BJ (cell line): Measurements from ENCODE around the gene LIG1. TPM values are rescaled to one million over a fixed set of nuclear protein-coding genes. Genes with fewer than 3 reads are reported as not detected.
"Not testable (repeated sequence)": the region's sequence is repeated elsewhere in the genome, so short reads cannot be mapped to it uniquely, and the experiment has no call there.

Source experiments
- CTCF ChIA-PET: fragments of 350-600 bp; formaldehyde crosslinking; extraction: SDS; loops from one replicate; lab custom pipeline; 2021; ENCODE audit warnings: antibody characterized with exemption, inconsistent platforms; lab: Yijun Ruan, JAX
- POLR2A ChIA-PET: fragments of 300-600 bp; sonication (Branson Sonifier 250); formaldehyde crosslinking; extraction: SDS; loops from one replicate; lab custom pipeline; 2021; ENCODE audit warnings: antibody characterized with exemption; lab: Charles Lee
- DNase-seq: peaks from one replicate; pipeline ENCODE4 v3.0.0-alpha.2; 2011; ENCODE audit warnings: low read depth
- H3K27me3 ChIP-seq: 2 replicates; pipeline ENCODE4 v1.6.0; 2011; ENCODE audit warnings: low read length; ENCODE audit not compliant: control insufficient read depth, insufficient read depth
- H3K36me3 ChIP-seq: 2 replicates; pipeline ENCODE4 v1.5.1; 2011; ENCODE audit warnings: low read length; ENCODE audit not compliant: control insufficient read depth, insufficient read depth
- H3K4me3 ChIP-seq: 2 replicates; pipeline ENCODE4 v1.5.1; 2011; ENCODE audit warnings: low read depth, mild to moderate bottlenecking, control low read depth, low read length
- CTCF ChIP-seq: IDR thresholded peaks from 2 replicates; pipeline ENCODE4 v1.5.1; 2011; ENCODE audit warnings: low read depth, mild to moderate bottlenecking, control low read depth, inconsistent platforms, low read length, moderate library complexity; ENCODE audit not compliant: insufficient read depth
- polyA plus RNA-seq: library from polyadenylated mRNA; depleted of rRNA; stranded (reverse); fragments of >200 nt; gene quantifications from 2 replicates; pipeline ENCODE4 v1.2.3, GENCODE V29; 2011

The LIG1 gene
- polyA plus RNA-seq, 1 experiment = 19.5 TPM

GRCh38 chr19:48090281-48090802 lies 79.8 kb downstream of the LIG1 start:
- peak; percentile 56 for DNase-seq
- Histone ChIP-seq H3K27me3 (peaks cover 1% of the 10 kb centered on the region), H3K36me3 (no peaks in the 10 kb centered on the region), H3K4me3 (no peak overlapping the region)
- ChIA-PET POLR2A (no interaction called here), CTCF (interaction anchor here (1.2 to 1.5 kb wide), 2 partner anchors 12 to 18 kb away, joined by 7 to 12 read pairs; no protein-coding TSS in a partner anchor)
- no peak for TF ChIP-seq CTCF

GRCh38 chr19:48088991-48089390 lies 81.2 kb downstream of the LIG1 start:
- H3K4me3 ChIP-seq, H3K27me3 ChIP-seq, POLR2A ChIA-PET, H3K36me3 ChIP-seq, CTCF ChIA-PET, DNase-seq: not testable (repeated sequence)

- POLR2A ChIA-PET = no interaction called here
- Histone ChIP-seq H3K36me3 (no peaks in the 10 kb centered on the region), H3K4me3 (no peak overlapping the region), H3K27me3 (peaks cover 1% of the 10 kb centered on the region)
- TF ChIP-seq CTCF = no peak
- CTCF ChIA-PET = interaction anchor here (1.0 to 1.9 kb wide), 4 partner anchors 16 to 120 kb away, joined by 3 to 9 read pairs (median 3); no protein-coding TSS in a partner anchor
- no peak for DNase-seq
Measured at GRCh38 chr19:48085904-48086864, 84.0 kb downstream of the LIG1 start.

- POLR2A ChIA-PET = no interaction called here
Measured at GRCh38 chr19:48085076-48085475, 85.1 kb downstream of the LIG1 start.

GRCh38 chr19:48081106-48081505 lies 89.0 kb downstream of the LIG1 start:
- TF ChIP-seq CTCF = no peak
- Histone ChIP-seq H3K36me3 (no peaks in the 10 kb centered on the region), H3K4me3 (no peak overlapping the region), H3K27me3 (no peaks in the 10 kb centered on the region)
- ChIA-PET POLR2A (no interaction called here), CTCF (no interaction called here)
- DNase-seq = no peak

More at GRCh38 chr19:48085076-48085475, 85.1 kb downstream of the LIG1 start:
- Histone ChIP-seq H3K36me3 (no peaks in the 10 kb centered on the region), H3K27me3 (peaks cover 1% of the 10 kb centered on the region), H3K4me3 (no peak overlapping the region)
- no peak for TF ChIP-seq CTCF
- no peak for DNase-seq
- CTCF ChIA-PET = no interaction called here

GRCh38 chr19:48070177-48070769 lies 99.9 kb downstream of the LIG1 start:
- H3K27me3 ChIP-seq, POLR2A ChIA-PET, H3K4me3 ChIP-seq, DNase-seq, H3K36me3 ChIP-seq, CTCF ChIA-PET: not testable (repeated sequence)
